NAMALWA (cell line): ENCODE measurements around the gene RNF44.
A peak's percentile ranks its signal among the peaks of the same experiment; 100 is the strongest.
"Not testable (repeated sequence)": the region's sequence is repeated elsewhere in the genome, so short reads cannot be mapped to it uniquely, and the experiment has no call there.

ENCODE experiments used
- DNase-seq: peaks from one replicate; pipeline ENCODE4 v3.0.0-alpha.2; 2015; ENCODE audit warnings: low spot score

The RNF44 gene

GRCh38 chr5:176552332-176552869 lies 15.2 kb upstream of the RNF44 start:
- no peak for DNase-seq

GRCh38 chr5:176550937-176551336 lies 13.7 kb upstream of the RNF44 start:
- DNase-seq = not testable (repeated sequence)

GRCh38 chr5:176550275-176550831 lies 13.2 kb upstream of the RNF44 start:
- DNase-seq = peak; percentile 35

DNA sequence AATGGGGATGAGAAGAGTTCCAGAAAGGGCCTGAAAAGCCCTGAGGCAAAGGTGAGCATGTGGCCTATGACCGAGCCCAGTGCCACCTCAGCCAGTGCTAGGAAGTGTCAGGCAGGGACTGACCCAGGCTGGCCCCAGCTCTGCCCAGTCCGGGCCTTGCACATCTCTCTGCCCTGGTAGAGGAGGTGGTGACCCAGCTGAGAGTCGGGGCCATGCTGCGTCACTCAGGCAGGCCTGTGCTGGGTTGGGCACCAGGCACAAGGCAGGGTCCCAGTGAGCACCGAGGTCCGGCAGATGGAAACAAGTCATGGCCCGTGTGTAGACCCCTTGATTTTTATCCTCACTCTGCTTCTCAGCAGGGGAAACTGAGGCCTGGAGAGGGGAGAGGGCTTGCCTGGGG lies 12.7 kb upstream of the RNF44 start:
- DNase-seq = no peak

- DNase-seq = no peak
Measured at GRCh38 chr5:176548967-176549444, 11.8 kb upstream of the RNF44 start, which contains the start of gene CDHR2. TSS of gene CDHR2 (plus strand) at chr5:176549342. CDS start at chr5:176565353, 16,011 bp downstream.

GRCh38 chr5:176547802-176548201 lies 10.6 kb upstream of the RNF44 start:
- DNase-seq = no peak

GRCh38 chr5:176545737-176546509 lies 8.7 kb upstream of the RNF44 start:
- DNase-seq = no peak

- no peak for DNase-seq
Measured at GRCh38 chr5:176545388-176545736, 8.2 kb upstream of the RNF44 start.

DNA sequence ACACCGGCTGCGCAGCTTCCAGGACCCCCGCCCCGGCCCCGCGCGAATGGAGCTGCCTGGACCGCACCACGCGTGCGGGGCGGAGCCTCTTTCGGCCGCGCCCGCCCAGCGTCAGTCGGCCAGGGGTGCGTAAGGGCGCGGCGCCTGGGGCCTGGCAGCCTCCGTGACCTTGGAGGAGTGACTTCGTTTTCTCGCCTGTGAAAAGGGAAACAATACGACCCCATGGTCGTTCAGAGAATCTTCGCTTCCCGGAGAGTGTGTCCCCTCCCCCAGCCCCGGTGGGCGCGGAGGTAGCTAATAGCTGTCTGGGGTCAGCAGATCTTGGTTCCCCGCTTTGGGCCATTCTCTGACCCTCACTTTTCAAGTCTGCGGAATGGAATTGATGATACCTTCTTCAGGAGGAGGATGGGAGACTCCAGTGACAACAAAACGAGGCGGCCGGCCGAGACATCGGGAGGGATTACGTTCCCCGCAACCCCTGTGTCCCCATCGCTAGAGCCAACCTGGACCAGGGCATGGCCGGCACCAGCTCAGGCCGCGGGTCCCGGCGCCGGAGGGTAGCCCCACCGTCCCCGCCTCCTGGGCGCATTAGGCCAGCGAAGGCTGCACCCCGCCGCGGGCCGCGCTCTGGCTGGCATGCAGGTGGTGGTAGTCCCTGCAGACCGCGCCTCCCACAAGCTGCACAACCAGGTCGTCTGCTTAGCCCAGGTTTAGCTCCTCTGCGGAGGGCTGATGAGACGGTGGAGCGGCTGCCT lies 6.4 kb upstream of the RNF44 start:
- DNase-seq = peak; percentile 86

GRCh38 chr5:176542596-176543427 lies 5.6 kb upstream of the RNF44 start:
- DNase-seq = peak; percentile 60

- peak; percentile 46 for DNase-seq
Measured at GRCh38 chr5:176542135-176542595, 5.0 kb upstream of the RNF44 start.

- DNase-seq = peak; percentile 42
Measured at GRCh38 chr5:176541338-176542134, 4.3 kb upstream of the RNF44 start.

GRCh38 chr5:176540956-176541337 lies 3.7 kb upstream of the RNF44 start:
- DNase-seq = no peak

DNA sequence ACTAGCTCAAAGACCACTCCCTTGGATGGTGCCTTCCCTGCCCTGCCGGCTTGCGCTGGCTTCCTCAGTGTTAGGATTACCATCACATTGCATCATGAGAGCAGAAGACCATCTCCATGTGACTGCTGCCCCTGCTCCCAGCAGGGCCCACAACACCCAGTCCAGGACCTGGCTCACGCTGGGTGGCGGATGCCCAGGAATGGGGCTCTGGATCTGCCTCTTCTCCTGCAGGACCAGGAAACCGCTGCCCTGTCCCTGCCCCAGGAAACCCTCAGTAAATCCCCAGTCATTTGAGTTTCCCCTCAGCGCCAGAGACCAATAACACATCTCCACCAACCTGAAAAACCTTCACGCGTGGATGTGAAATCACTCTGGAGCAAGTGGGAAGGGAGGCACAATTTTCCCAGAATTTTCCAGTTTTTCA lies 3.3 kb upstream of the RNF44 start:
- no peak for DNase-seq

GRCh38 chr5:176538989-176539384 lies 1.8 kb upstream of the RNF44 start:
- peak; percentile 27 for DNase-seq

GRCh38 chr5:176538230-176538988 lies 1.2 kb upstream of the RNF44 start:
- DNase-seq = peak; percentile 24

DNA sequence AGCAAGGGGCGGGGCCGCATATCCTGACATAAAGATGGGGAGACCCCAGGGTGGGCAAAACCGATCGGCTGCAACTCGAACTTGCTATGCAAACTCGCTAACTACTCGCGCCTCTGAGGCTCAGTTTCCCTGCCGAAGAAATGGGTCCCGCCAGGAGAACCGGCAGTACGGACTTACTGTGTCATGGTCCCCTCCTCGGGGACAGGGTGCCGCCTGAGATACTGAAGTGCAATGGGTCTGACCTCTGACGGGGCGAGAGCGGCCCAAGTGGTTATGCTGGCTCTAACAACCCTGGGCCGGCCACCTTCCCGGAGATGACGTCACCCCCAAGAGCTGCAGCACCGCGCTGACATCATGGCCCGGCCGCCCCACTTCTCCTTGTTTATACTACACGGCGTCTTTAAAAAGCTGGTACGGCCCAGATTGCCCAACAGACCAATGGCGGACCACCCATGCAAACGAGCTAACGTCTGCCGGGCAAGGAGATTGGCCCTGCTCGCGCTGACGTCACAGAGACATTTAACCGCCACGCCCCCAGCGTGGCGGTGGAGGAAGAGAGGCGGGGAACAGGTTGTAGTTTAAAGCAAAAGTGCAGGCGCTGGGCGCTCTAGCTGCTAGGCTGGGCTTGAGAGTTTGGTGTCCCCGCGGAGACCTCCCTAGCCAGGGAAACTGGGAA lies 490 bp upstream of the RNF44 start:
- peak; percentile 100 for DNase-seq

DNA sequence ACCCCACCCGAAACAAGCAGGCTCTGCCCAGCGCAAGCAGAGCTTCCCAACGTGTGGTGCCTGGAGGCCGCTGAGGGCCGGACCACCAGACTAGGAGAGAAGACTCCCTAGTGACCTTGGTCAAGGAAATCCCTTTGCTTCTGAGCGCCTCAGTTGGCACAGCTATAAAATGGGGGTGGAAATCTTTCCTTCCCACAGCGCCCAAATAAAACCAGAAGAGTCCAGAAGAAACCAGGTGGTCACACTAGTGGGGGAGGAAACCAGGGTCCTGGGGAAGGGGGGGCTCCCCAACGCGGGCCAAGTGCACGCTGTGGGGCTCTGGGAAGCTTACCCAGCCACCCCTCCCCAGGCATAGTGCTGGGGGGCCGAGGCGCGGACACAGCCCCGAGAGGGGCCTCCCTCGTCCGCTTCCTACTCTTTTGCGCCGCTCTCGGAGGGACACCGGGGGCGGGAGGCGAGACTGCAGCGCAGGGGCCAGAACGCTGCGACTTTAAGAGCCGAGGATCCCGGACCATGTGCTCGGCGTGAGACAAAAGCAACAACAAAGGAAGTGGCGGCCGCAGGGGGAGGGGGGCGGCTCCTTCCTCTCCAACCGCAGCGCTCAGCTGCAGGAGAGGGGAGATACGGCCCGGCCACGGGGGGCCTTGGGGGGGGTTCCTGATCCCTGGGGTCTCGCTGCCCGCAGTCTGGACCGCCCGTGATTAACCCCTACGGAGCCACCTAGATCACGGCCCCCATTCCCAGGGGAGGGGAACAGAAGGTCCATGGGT lies 885 bp downstream of the RNF44 start:
- DNase-seq = peak; percentile 83
